CMK (cell line): ENCODE data around the gene MRPL18.
"Not testable (repeated sequence)": the region's sequence is repeated elsewhere in the genome, so short reads cannot be mapped to it uniquely, and the experiment has no call there.

Experiments used
- DNase-seq: peaks from one replicate; pipeline ENCODE4 v3.0.0-alpha.2; 2010; ENCODE audit warnings: low read depth

Gene MRPL18

DNA sequence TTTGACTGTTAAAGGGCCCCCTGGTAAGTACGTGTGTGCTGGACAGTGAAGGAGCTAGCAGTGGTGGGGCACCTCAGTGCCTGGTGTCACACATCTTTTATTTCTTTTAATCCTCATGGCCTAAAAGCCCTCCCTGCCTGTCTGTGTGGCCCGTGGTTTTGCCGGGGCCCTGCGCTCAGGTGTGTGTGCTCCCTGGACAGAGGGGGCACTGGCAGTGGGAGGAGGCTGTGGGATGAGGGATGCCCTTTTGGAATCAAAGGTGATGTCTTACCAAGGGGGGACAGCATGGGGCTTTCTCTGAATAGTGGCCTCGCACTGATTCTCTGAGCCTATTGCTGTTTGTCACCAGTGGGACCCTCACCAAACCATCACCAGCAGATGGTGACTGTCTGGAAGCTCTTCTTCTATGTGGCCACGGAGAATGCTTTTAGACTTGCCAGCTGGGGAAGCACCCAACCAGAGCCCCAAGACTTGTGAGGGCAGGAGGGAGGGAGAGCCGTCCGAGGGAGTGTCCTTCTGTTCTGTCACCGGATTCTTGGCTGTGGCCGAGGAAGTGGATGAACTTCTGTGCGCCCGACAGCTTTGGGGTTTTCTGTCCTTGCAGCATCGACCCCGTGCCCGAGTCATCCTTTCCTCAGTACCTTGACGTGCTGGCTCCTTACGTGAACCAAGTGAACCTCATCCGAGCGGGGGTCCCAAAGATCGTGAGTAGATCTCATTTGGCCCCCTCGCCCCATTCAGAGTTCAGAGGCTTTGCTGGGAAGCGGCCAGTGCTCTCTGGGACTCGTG lies 27.9 kb downstream of the MRPL18 start:
- no peak for DNase-seq

DNA sequence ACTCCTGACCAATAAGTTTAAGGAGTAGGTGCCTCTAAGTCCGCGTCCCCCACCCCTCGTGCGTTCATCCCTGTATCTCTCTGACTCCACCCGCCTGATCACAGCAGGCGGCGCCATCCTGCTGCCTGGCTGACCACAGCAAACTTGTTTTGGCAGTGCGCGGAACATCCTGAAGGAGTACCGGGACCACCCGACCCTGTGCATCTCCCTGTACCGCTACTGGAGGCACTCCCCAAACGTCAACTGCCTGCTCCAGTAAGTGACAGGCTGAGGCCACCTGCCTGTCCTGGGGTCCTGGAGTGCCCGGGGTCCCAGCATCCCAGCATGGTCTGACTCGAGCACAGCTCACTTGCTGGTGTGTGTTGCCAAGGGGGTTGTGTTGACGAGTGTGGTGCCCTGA lies 28.8 kb downstream of the MRPL18 start:
- no peak for DNase-seq

DNA sequence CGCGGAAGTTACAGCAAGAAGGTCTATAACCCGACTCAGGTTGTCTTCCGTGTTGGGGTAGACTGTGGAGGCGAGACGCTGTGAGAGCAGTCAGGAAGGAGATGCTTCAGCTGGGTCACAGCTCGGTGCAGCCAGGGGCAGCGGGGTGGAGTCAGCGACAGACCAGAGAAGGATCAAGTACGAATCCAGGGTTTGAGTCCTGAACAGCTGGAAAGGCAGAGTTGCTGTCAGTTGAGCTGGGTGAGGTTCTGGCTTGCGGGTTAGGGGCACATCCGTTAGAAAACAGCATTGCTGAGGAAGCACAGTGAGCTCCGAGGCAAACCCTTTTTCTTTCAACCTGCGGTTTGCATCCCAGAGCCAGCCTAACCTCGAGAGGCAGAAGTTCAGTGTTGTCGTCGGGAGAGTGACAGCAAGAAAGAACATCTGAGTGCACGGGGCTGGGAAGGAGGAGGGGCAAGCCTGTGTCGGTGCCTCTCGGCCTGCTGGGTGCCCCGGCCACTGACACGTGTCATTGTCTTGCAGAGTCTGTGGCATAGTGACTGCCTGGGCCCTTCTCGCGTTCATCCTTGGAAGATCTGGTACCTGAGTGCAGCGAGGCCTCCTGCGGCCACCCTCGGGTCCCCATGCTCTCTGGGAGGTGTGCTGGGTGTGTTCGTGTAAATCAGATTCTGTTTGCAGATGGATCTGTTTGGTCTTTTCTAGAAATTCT lies 29.8 kb downstream of the MRPL18 start:
- peak; percentile 29 for DNase-seq

DNA sequence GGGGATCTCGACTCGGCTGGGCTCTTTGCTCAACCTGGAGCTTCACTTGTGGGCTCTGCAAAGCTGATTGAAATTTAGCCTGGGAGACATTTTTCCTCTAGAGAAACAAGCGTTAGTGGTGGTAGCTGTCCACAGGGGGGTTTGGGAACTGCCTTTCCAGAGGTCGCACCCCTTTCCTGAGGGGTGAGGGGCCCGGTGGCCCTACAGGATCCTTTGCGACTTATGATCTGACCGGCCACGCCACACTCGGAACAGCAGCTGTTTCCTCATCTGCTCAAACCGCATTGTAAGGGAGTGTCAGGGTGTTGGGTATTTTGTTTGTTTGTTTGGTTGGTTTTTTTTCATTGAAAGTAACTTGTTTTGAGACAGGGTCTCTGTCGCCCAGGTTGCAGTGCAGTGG lies 30.9 kb downstream of the MRPL18 start:
- no peak for DNase-seq

- no peak for DNase-seq
Observed at GRCh38 chr6:159821726-159822125, 31.5 kb downstream of the MRPL18 start.

- DNase-seq = no peak
Observed at GRCh38 chr6:159823953-159824352, 33.7 kb downstream of the MRPL18 start.

DNA sequence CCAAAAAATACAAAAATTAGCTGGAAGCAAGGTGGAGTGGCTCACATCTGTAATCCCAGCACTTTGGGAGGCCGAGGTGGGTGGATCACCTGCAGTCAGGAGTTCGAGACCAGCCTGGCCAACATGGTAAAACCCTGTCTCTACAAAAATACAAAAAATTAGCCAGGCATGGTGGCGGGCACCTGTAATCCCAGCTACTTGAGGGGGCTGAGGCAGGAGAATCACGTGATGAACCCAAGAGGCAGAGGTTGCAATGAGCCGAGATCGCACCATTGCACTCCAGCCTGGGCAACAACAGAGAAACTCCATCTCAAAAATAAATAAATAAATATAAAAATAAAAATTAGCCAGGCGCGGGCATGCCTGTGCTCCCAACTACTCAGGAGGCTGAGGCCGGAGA lies 34.4 kb downstream of the MRPL18 start:
- DNase-seq = not testable (repeated sequence)

GRCh38 chr6:159826004-159826403 lies 35.7 kb downstream of the MRPL18 start:
- DNase-seq = no peak

DNA sequence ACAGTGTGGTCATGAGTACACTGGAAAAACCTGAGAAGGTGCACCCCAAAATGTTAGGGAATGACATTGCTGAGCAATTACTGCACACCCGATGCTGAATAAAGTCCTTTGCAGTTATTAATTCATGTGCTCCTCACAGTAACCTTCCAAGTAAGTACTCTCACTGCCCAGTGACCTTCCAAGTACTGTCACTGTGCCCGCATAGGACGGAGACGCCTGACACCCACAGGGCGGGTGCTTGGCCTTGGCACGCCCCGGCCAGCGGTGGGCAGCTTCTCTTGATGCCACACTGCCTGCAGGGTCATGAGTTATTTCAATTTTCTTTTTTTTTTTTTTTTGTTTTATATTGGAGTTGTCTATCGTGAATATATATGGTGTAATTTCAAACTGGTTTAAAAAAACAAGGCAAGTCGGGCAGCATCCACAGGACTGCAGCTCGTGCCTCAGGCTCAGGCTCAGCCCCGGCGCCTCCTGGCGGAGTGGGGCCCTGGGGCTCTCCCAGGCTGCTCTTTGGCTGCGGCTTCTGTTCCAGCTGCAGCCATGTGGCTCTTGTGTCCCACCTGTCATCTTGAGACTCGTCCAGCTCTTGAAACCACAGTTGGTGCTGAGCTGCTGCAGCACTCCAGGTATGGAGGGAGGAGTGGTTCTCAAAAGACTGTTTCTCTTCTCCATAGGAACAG lies 36.8 kb downstream of the MRPL18 start:
- DNase-seq = no peak

DNA sequence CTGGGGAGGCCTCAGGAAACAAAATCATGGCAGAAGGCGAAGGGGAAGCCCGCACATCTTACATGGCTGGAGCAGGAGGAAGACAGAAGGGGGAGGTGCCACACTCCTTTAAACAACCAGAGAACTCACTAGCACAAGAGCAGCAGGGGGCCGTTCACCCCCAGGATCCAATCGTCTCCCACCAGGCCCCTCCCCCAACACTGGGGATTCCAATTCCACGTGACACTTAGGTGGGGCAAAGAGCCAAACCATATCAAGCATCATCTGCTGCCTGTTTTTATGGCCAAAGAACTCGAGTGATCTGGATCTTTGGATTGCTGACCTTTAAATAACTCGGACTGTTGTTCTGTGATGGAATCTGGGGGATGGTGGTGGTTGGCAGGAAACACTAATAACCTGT lies 37.8 kb downstream of the MRPL18 start:
- DNase-seq = no peak

- no peak for DNase-seq
Observed at GRCh38 chr6:159829526-159829925, 39.3 kb downstream of the MRPL18 start.

- DNase-seq = no peak
Observed at GRCh38 chr6:159830501-159831372, 40.5 kb downstream of the MRPL18 start.

GRCh38 chr6:159831373-159831679 lies 41.1 kb downstream of the MRPL18 start:
- DNase-seq = no peak

- DNase-seq = no peak
Observed at GRCh38 chr6:159832946-159833345, 42.7 kb downstream of the MRPL18 start.

DNA sequence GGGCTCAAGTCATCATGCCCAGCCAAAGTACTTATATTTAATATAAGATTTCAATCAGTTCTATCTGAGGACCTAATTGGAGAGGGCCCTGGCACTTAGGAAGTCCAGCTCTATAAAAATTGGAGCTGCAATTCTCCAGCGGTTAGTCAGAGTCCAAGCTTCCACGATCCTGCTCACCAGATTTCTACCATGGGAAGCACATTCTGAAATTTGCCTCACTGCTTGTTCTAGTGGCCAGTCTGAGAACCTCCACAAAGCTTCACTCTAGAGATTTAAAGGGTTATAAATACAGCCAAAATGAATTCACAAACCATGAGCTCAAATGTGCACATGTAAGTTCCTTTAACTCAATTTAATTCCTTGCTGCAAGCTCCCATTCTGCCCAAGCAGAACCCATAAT lies 43.3 kb downstream of the MRPL18 start:
- no peak for DNase-seq

- no peak for DNase-seq
Observed at GRCh38 chr6:159833997-159834603, 43.8 kb downstream of the MRPL18 start.

GRCh38 chr6:159836718-159837490 lies 46.6 kb downstream of the MRPL18 start:
- DNase-seq = no peak

- DNase-seq = no peak
Observed at GRCh38 chr6:159837511-159837910, 47.2 kb downstream of the MRPL18 start.

- DNase-seq = no peak
Observed at GRCh38 chr6:159838020-159838744, 47.9 kb downstream of the MRPL18 start.

DNA sequence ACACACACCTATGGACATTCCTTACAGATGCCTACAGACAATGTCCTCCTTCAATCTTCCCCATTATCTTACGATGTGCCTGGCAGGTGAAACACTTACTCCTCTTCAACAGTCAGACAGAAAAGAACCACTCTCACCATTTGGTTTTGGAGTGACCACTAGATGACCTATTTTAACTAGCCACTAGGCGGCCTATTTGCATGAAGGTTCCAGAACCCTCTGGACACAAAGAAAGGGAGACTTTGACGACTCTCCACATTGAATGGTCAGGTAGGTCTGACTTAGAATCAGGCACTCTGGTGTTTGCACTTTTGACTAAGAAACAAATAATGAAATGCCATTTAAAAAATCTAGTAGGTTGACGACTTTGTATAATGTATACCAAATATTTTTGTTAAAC lies 51.8 kb downstream of the MRPL18 start:
- no peak for DNase-seq
